OCI-LY7 (cell line): ENCODE measurements around the gene PRKN. TPM values are rescaled to one million over a fixed set of nuclear protein-coding genes. Genes with fewer than 3 reads are reported as not detected.

Experiments
- BruUV-seq: library from RNA; stranded (reverse); fragments of 400-500 nt; replicated peaks from 2 replicates; lab custom pipeline; 2021; lab: Mats Ljungman, UMichigan
- CTCF ChIA-PET: fragments of 300-600 bp; sonication (Branson Sonifier 250); formaldehyde crosslinking; loops from one replicate; lab custom pipeline; 2022; ENCODE audit warnings: antibody characterized with exemption; ENCODE audit not compliant: unreplicated experiment; lab: Charles Lee
- POLR2A ChIA-PET: fragments of 300-600 bp; sonication (Branson Sonifier 250); formaldehyde crosslinking; loops from one replicate; lab custom pipeline; 2022; ENCODE audit warnings: antibody characterized with exemption; lab: Charles Lee
- DNase-seq: peaks from one replicate; pipeline ENCODE4 v3.0.0-alpha.2; 2015; ENCODE audit warnings: low spot score
- H2AFZ ChIP-seq: fragments of 200-600 bp; sonication (generic), shearing (Covaris generic); 2 replicates; pipeline ENCODE4 v1.6.1; 2014; ENCODE audit warnings: mild to moderate bottlenecking, antibody characterized with exemption, low read length, moderate library complexity
- H3K27ac ChIP-seq: fragments of 200-600 bp; sonication (generic); 2 replicates; pipeline ENCODE4 v1.5.1; 2014; ENCODE audit warnings: mixed run types, low read depth, mild to moderate bottlenecking, moderate library complexity, low read length, inconsistent platforms; ENCODE audit not compliant: poor library complexity, severe bottlenecking
- H3K36me3 ChIP-seq: fragments of 200-600 bp; sonication (generic); 2 replicates; pipeline ENCODE4 v1.6.1; 2014; ENCODE audit warnings: mild to moderate bottlenecking, antibody characterized with exemption, low read length, moderate library complexity, mixed read lengths; ENCODE audit not compliant: insufficient read depth
- H3K4me1 ChIP-seq: fragments of 200-600 bp; sonication (generic); 2 replicates; pipeline ENCODE4 v1.5.1; 2014; ENCODE audit warnings: mild to moderate bottlenecking, low read length; ENCODE audit not compliant: insufficient read depth, poor library complexity, severe bottlenecking
- H3K4me2 ChIP-seq: fragments of 200-600 bp; sonication (generic); 2 replicates; pipeline ENCODE4 v1.6.1; 2014; ENCODE audit warnings: mild to moderate bottlenecking, low read length
- H3K4me3 ChIP-seq: fragments of 200-600 bp; sonication (generic); 2 replicates; pipeline ENCODE4 v1.5.1; 2014; ENCODE audit warnings: mild to moderate bottlenecking, low read depth, low read length; ENCODE audit not compliant: poor library complexity, severe bottlenecking
- H3K79me2 ChIP-seq: fragments of 200-600 bp; sonication (generic); 2 replicates; pipeline ENCODE4 v1.6.1; 2016; ENCODE audit warnings: low read depth, mild to moderate bottlenecking, low read length, moderate library complexity, mixed read lengths; ENCODE audit not compliant: insufficient read depth
- H3K9me2 ChIP-seq: fragments of 200-600 bp; sonication (generic); 2 replicates; pipeline ENCODE4 v1.6.1; 2016; ENCODE audit warnings: mild to moderate bottlenecking, low read length, mixed read lengths; ENCODE audit not compliant: insufficient read depth
- H3K9me3 ChIP-seq: fragments of 200-600 bp; sonication (generic); 2 replicates; pipeline ENCODE4 v1.6.1; 2014; ENCODE audit warnings: mild to moderate bottlenecking, mixed run types, low read length, mixed read lengths
- H4K20me1 ChIP-seq: fragments of 200-600 bp; sonication (generic); 2 replicates; pipeline ENCODE4 v1.6.1; 2014; ENCODE audit warnings: mild to moderate bottlenecking, antibody characterized with exemption, low read length, moderate library complexity, mixed read lengths; ENCODE audit not compliant: insufficient read depth
- EZH2phosphoT487 ChIP-seq: fragments of 200-600 bp; sonication (generic); IDR thresholded peaks from 2 replicates; pipeline ENCODE4 v1.6.1; 2018; ENCODE audit warnings: low read depth, borderline replicate concordance, mild to moderate bottlenecking, mixed run types, antibody characterized with exemption, low read length, moderate library complexity, mixed read lengths
- intact Hi-C: fragments of 100-400 bp; cut with micrococcal nuclease; formaldehyde crosslinking; loops from one replicate; pipeline ENCODE4 v1.10.0; 2022; ENCODE audit not compliant: unreplicated experiment
- total RNA-seq, 2 experiments: library from RNA; depleted of rRNA in 1 of 2; stranded (reverse); fragments of >200 nt in 1 of 2; shearing (Covaris generic) in 1 of 2; gene quantifications; 2 replicates each; pipeline ENCODE4 v1.2.3, GENCODE V29; 2014 to 2022
- TF ChIP-seq, protein P1 (sequence below): fragments of 200-600 bp; sonication (generic); conservative IDR thresholded peaks from 2 replicates; pipeline ENCODE4 v1.5.1; 2014; ENCODE audit warnings: mild to moderate bottlenecking, antibody characterized with exemption, low read length, moderate library complexity, mixed read lengths

PRKN gene
- total RNA-seq, 2 experiments from 2014 or later: 1.3 to 2.0 TPM

DNA sequence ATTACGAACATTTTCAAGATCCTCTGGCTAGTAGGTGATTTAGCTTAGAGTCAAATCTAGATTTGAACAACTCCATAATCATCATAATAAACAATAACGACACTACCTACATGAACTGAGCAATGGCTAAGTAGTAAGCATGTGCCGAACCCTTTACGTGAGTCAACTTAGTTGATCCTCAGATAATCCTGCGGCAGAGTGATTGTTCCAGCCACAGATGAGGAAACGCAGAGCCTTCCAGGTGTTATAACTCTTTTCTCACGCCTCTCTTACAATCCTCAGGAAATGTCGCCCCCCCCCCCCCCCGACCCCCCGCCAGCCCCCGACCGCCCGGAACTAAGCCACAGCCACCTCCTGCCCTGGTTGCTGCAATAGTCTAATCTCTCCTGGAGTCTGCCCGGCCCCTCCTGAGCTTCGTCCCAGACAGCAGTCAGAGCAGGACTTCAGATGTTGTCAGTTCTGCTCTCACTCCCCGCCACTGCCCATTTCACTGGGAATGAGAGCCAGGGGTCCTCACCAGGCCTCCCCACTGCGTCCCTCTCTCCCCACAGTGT, 1312.2 kb downstream of the PRKN start:
- no peaks in the 10 kb centered on the region for H3K4me1 ChIP-seq
- no peak overlapping the region for H3K4me3 ChIP-seq
- H3K9me3 ChIP-seq: no peaks in the 10 kb centered on the region
- DNase-seq: no peak
- H3K4me2 ChIP-seq: no peak overlapping the region
- H3K9me2 ChIP-seq: no peaks in the 10 kb centered on the region
- no peak overlapping the region for H3K27ac ChIP-seq
- ChIA-PET POLR2A (interaction anchor here (0.6 kb wide), 3 partner anchors 491 to 1097 kb away, joined by 3 to 4 read pairs (median 4); no protein-coding TSS in a partner anchor), CTCF (no interaction called here)
- H2AFZ ChIP-seq: no peak overlapping the region
- BruUV-seq: no TSS peak
- no peaks in the 10 kb centered on the region for H3K79me2 ChIP-seq
- H3K36me3 ChIP-seq: no peaks in the 10 kb centered on the region
- TF ChIP-seq, protein P1, sequence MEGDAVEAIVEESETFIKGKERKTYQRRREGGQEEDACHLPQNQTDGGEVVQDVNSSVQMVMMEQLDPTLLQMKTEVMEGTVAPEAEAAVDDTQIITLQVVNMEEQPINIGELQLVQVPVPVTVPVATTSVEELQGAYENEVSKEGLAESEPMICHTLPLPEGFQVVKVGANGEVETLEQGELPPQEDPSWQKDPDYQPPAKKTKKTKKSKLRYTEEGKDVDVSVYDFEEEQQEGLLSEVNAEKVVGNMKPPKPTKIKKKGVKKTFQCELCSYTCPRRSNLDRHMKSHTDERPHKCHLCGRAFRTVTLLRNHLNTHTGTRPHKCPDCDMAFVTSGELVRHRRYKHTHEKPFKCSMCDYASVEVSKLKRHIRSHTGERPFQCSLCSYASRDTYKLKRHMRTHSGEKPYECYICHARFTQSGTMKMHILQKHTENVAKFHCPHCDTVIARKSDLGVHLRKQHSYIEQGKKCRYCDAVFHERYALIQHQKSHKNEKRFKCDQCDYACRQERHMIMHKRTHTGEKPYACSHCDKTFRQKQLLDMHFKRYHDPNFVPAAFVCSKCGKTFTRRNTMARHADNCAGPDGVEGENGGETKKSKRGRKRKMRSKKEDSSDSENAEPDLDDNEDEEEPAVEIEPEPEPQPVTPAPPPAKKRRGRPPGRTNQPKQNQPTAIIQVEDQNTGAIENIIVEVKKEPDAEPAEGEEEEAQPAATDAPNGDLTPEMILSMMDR: no peak
- TF ChIP-seq EZH2phosphoT487: no peak
- H4K20me1 ChIP-seq: no peaks in the 10 kb centered on the region
- intact Hi-C loops: loop anchor here (10.0 kb wide), 1 partner anchor 279 kb away; no protein-coding TSS in a partner anchor

DNA sequence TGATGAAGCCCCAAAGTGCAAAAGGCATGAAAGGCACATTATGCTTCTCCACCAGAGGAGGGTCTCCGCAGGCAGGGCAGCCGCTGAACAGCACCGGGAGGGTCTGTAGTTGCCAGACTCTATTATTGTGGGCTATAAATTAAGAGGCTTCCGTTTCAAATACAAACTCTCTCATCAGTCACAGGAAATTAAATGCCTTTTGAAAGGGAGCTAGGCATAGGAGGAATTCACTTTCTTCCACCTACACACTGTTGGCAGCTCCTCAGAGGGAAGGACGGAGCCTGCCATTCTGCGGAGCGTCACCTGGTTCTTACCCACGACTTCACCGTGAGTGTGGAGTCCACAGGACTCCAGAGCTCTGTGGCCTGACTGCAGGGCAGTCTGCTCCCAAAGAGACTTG, 1312.9 kb downstream of the PRKN start:
- POLR2A ChIA-PET: interaction anchor here (0.6 kb wide), 3 partner anchors 491 to 1096 kb away, joined by 3 to 4 read pairs (median 4); no protein-coding TSS in a partner anchor
- CTCF ChIA-PET: no interaction called here
- intact Hi-C loops: loop anchor here (10.0 kb wide), 1 partner anchor 280 kb away; no protein-coding TSS in a partner anchor

More for the DNA sequence above, 1312.9 kb downstream of the PRKN start:
- Histone ChIP-seq H2AFZ (no peak overlapping the region), H4K20me1 (no peaks in the 10 kb centered on the region), H3K79me2 (no peaks in the 10 kb centered on the region), H3K36me3 (no peaks in the 10 kb centered on the region), H3K27ac (no peak overlapping the region), H3K4me3 (no peak overlapping the region), H3K4me1 (no peaks in the 10 kb centered on the region), H3K9me3 (no peaks in the 10 kb centered on the region), H3K9me2 (no peaks in the 10 kb centered on the region), H3K4me2 (no peak overlapping the region)
- no peak for DNase-seq
- TF ChIP-seq, protein P1: no peak
- TF ChIP-seq EZH2phosphoT487: no peak
- BruUV-seq: no TSS peak
